Caco-2 (cell line): ENCODE data around the gene DPM1. TPM values are rescaled to one million over a fixed set of nuclear protein-coding genes. Genes with fewer than 3 reads are reported as not detected.

ENCODE experiments used
- BruUV-seq: library from RNA; stranded (reverse); fragments of 400-500 nt; replicated peaks from 2 replicates; lab custom pipeline; 2021; lab: Mats Ljungman, UMichigan
- CTCF ChIA-PET: fragments of 300-600 bp; sonication (Branson Sonifier 250); formaldehyde crosslinking; loops from one replicate; lab custom pipeline; 2022; ENCODE audit warnings: antibody characterized with exemption; lab: Charles Lee
- POLR2A ChIA-PET: fragments of 300-600 bp; sonication (Branson Sonifier 250); formaldehyde crosslinking; loops from one replicate; lab custom pipeline; 2022; ENCODE audit warnings: antibody characterized with exemption; lab: Charles Lee
- DNase-seq, 2 experiments: peaks; one replicate each; pipeline versions ENCODE4 v3.0.0 to v3.0.0-alpha.2; 2020 to 2022
- H3K27me3 ChIP-seq: replicated peaks from 2 replicates; pipeline ENCODE4 v1.6.0; 2011; ENCODE audit warnings: low read length; ENCODE audit not compliant: control insufficient read depth, insufficient read depth
- H3K36me3 ChIP-seq: 2 replicates; pipeline ENCODE4 v1.5.1; 2011; ENCODE audit warnings: low read length; ENCODE audit not compliant: control insufficient read depth, insufficient read depth
- H3K4me1 ChIP-seq: fragments of 250-450 bp; sonication (Bioruptor Pico); 2 replicates; pipeline ENCODE4 v1.5.1; 2020; ENCODE audit warnings: mild to moderate bottlenecking
- H3K4me3 ChIP-seq: 2 replicates; pipeline ENCODE4 v1.5.1; 2011; ENCODE audit warnings: low read depth, mild to moderate bottlenecking, control low read depth, low read length
- H3K9me3 ChIP-seq: fragments of 250-450 bp; sonication (Bioruptor Pico); 2 replicates; pipeline ENCODE4 v1.5.1; 2020; ENCODE audit warnings: mild to moderate bottlenecking, moderate library complexity
- H3K27ac Mint-ChIP-seq: one replicate; pipeline ENCODE4 v1.8.0; 2022; ENCODE audit warnings: mixed read lengths; ENCODE audit not compliant: unreplicated experiment
- H3K27me3 Mint-ChIP-seq: one replicate; pipeline ENCODE4 v1.8.0; 2022; ENCODE audit warnings: mixed read lengths; ENCODE audit not compliant: insufficient read depth, unreplicated experiment
- H3K36me3 Mint-ChIP-seq: one replicate; pipeline ENCODE4 v1.8.0; 2022; ENCODE audit warnings: mild to moderate bottlenecking, mixed read lengths; ENCODE audit not compliant: insufficient read depth, unreplicated experiment
- H3K4me1 Mint-ChIP-seq: one replicate; pipeline ENCODE4 v1.8.0; 2022; ENCODE audit warnings: low read depth, mixed read lengths; ENCODE audit not compliant: unreplicated experiment
- H3K4me3 Mint-ChIP-seq: one replicate; pipeline ENCODE4 v1.8.0; 2022; ENCODE audit warnings: mild to moderate bottlenecking, moderate library complexity, mixed read lengths; ENCODE audit not compliant: unreplicated experiment
- H3K9me3 Mint-ChIP-seq: one replicate; pipeline ENCODE4 v1.8.0; 2022; ENCODE audit warnings: mixed read lengths; ENCODE audit not compliant: unreplicated experiment
- intact Hi-C: fragments of 100-400 bp; cut with micrococcal nuclease; formaldehyde crosslinking; loops from one replicate; pipeline ENCODE4 v1.10.0; 2022; ENCODE audit not compliant: unreplicated experiment
- total RNA-seq: library from RNA; stranded (reverse); gene quantifications from 2 replicates; pipeline ENCODE4 v1.2.3, GENCODE V29; 2022
- TF ChIP-seq, protein P1 (sequence below), 2 experiments: fragments of 200-600 bp in 1 of 2; IDR thresholded peaks; 1 replicate in 1 of 2; 2 replicates in 1 of 2; pipeline versions ENCODE4 v1.5.1 to v1.8.0; 2011 to 2022; ENCODE audit warnings: antibody characterized with exemption in 1 of 2, control low read depth in 1 of 2, inconsistent platforms in 1 of 2, low read depth in 1 of 2, low read length in 1 of 2, mild to moderate bottlenecking in 1 of 2, moderate library complexity in 1 of 2; ENCODE audit not compliant: insufficient read depth in 1 of 2, severe bottlenecking in 1 of 2, unreplicated experiment in 1 of 2

Gene DPM1
- total RNA-seq, 1 experiment from 2014 or later: 188 TPM

DNA sequence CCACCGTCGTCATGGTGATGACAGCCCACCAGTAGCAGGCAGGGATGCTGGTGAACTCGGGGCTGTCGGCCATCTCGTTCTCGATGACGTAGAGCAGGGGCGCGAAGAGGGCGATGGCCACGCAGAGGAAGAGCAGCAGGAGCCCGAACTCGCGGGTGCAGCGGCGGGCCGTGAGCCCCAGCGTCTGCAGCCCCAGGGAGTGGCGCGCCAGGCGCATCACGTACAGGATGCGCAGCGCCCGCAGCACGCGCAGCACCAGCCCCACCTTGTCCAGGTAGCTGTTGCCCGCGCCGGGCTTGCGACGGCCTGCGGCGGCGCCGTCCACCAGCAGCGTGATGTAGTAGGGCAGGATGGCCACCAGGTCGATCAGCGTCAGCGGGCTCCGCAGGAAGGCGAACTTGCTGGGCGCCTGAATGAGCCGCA, 46.0 kb upstream of the DPM1 start:
- TF ChIP-seq, protein P1, sequence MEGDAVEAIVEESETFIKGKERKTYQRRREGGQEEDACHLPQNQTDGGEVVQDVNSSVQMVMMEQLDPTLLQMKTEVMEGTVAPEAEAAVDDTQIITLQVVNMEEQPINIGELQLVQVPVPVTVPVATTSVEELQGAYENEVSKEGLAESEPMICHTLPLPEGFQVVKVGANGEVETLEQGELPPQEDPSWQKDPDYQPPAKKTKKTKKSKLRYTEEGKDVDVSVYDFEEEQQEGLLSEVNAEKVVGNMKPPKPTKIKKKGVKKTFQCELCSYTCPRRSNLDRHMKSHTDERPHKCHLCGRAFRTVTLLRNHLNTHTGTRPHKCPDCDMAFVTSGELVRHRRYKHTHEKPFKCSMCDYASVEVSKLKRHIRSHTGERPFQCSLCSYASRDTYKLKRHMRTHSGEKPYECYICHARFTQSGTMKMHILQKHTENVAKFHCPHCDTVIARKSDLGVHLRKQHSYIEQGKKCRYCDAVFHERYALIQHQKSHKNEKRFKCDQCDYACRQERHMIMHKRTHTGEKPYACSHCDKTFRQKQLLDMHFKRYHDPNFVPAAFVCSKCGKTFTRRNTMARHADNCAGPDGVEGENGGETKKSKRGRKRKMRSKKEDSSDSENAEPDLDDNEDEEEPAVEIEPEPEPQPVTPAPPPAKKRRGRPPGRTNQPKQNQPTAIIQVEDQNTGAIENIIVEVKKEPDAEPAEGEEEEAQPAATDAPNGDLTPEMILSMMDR (IDR thresholded peaks at IDR 0.05; ENCODE audit: insufficient read depth in 1 of 2, low read depth in 1 of 2, low read length in 1 of 2, severe bottlenecking in 1 of 2, unreplicated experiment in 1 of 2): peak in 1 of 2 experiments; percentile 32
- intact Hi-C loops: no loop called here
- no peaks in the 10 kb centered on the region for H3K36me3 Mint-ChIP-seq
- H3K27me3 Mint-ChIP-seq: peaks cover 30% of the 10 kb centered on the region
- H3K4me3 Mint-ChIP-seq: no peak overlapping the region
- Histone ChIP-seq H3K36me3 (no peaks in the 10 kb centered on the region), H3K27me3 (peaks cover 8% of the 10 kb centered on the region), H3K4me3 (no peak overlapping the region), H3K9me3 (no peaks in the 10 kb centered on the region), H3K4me1 (no peaks in the 10 kb centered on the region)
- no peaks in the 10 kb centered on the region for H3K9me3 Mint-ChIP-seq
- ChIA-PET POLR2A (no interaction called here), CTCF (interaction anchor here (0.5 kb wide), 1 partner anchor 38 kb away, joined by 3 read pairs; no protein-coding TSS in a partner anchor)
- no TSS peak for BruUV-seq
- H3K4me1 Mint-ChIP-seq: no peaks in the 10 kb centered on the region
- H3K27ac Mint-ChIP-seq: no peak overlapping the region
- DNase-seq: no peak

DNA sequence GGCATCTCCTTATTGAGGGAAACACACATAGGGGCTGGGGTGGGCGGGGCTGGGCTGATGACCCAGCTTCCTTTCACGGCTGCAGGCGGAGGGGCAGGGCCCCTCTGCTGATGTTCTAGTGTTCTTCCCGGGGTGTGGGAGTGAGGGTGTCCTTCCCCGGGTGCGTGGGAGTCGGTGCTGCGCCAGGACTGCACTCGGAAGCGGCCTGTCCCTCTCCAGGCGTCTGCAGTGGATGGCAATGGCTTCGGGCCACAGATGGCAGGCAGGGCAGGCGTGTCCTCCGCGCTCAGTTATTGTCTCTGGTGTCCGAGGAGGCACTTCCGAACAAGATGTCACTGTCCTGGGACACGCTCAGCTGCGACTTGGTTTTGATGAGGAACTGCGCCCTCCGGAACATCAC, 45.4 kb upstream of the DPM1 start:
- POLR2A ChIA-PET: no interaction called here
- intact Hi-C loops: no loop called here
- TF ChIP-seq, protein P1 (IDR thresholded peaks at IDR 0.05; ENCODE audit: insufficient read depth in 1 of 2, low read depth in 1 of 2, low read length in 1 of 2, severe bottlenecking in 1 of 2, unreplicated experiment in 1 of 2): no peak

DNA sequence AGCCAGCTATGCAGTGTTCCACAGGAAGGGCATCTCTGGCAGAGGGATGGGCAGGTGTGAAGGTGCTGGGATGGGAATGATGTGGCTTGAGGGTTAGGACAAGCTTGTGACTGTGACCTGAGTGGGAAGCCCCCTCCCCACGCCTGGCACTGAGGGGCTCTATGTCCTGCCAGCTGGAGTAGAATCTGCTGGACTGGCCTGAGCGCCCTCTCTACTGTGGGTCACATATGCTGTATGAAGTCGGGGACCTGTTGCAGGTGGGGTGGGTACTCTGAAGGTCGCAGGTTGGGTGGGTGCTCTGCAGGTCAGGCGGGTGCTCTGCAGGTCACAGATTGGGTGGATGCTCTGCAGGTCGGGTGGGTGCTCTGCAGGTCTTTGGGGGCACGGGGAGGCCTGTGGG, 44.3 kb upstream of the DPM1 start:
- peaks cover 8% of the 10 kb centered on the region for H3K27me3 ChIP-seq
- Mint-ChIP-seq H3K9me3 (no peaks in the 10 kb centered on the region), H3K4me1 (no peaks in the 10 kb centered on the region), H3K27ac (no peak overlapping the region), H3K36me3 (no peaks in the 10 kb centered on the region), H3K27me3 (peaks cover 39% of the 10 kb centered on the region), H3K4me3 (no peak overlapping the region)
- BruUV-seq: no TSS peak
- no peaks in the 10 kb centered on the region for H3K4me1 ChIP-seq
- H3K36me3 ChIP-seq: no peaks in the 10 kb centered on the region
- TF ChIP-seq, protein P1 (IDR thresholded peaks at IDR 0.05; ENCODE audit: insufficient read depth in 1 of 2, low read depth in 1 of 2, low read length in 1 of 2, severe bottlenecking in 1 of 2, unreplicated experiment in 1 of 2): no peak
- ChIA-PET CTCF (no interaction called here), POLR2A (no interaction called here)
- no peak for DNase-seq
- no peaks in the 10 kb centered on the region for H3K9me3 ChIP-seq
- intact Hi-C loops: no loop called here
- no peak overlapping the region for H3K4me3 ChIP-seq

More for the DNA sequence above, 45.4 kb upstream of the DPM1 start:
- Mint-ChIP-seq H3K27me3 (peaks cover 36% of the 10 kb centered on the region), H3K9me3 (no peaks in the 10 kb centered on the region), H3K4me3 (no peak overlapping the region), H3K27ac (no peak overlapping the region), H3K36me3 (no peaks in the 10 kb centered on the region), H3K4me1 (no peaks in the 10 kb centered on the region)
- H3K9me3 ChIP-seq: no peaks in the 10 kb centered on the region
- H3K27me3 ChIP-seq: peaks cover 8% of the 10 kb centered on the region
- no peak overlapping the region for H3K4me3 ChIP-seq
- no peak for DNase-seq
- no TSS peak for BruUV-seq
- H3K4me1 ChIP-seq: no peaks in the 10 kb centered on the region
- H3K36me3 ChIP-seq: no peaks in the 10 kb centered on the region
- CTCF ChIA-PET: interaction anchor here (0.5 to 0.7 kb wide), 2 partner anchors 38 to 634 kb away, joined by 3 to 5 read pairs; no protein-coding TSS in a partner anchor
